Hepatic stellate cell (primary cell): Measurements from ENCODE around the gene IFITM5.
"Not testable (repeated sequence)": the region's sequence is repeated elsewhere in the genome, so short reads cannot be mapped to it uniquely, and the experiment has no call there.

Experiments
- DNase-seq: peaks from one replicate; pipeline ENCODE4 v3.0.0; 2011; ENCODE audit warnings: low spot score

The IFITM5 gene

DNA sequence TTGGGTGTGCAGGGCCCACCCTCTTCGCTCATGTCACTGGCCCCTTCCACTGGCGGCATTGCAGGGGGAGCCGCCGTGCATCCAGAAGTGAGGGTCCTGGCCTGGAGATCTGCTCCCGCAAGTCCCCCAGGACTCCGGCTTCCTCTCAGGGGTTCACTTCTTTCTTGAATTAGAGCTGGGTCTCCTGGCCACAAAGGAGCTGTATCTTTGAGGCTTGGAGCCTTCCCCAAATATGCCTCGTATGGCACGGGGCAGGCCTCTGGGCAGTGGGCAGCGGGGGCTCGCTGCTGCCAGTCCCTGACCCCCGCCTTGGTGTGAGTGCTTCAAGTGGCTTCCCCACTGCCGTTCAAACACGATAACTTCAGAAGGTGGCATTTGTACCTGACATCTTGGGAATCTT lies 28.7 kb upstream of the IFITM5 start:
- no peak for DNase-seq

DNA sequence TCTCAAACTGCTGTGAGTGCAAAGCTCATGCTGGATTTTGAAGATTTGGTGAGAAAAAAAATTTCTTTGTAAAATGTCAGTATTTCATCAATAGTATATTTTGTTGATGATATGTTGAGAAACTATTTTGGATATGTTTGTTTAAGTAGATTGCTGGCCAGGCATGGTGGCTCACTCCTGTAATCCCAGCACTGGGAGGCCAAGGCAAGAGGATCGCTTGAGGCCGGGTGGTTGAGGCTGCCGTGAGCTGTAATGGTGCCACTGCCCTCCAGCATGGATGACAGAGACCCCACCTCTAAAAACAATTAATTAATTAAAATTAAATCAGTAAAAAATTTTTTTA lies 28.2 kb upstream of the IFITM5 start:
- DNase-seq, result no peak

DNA sequence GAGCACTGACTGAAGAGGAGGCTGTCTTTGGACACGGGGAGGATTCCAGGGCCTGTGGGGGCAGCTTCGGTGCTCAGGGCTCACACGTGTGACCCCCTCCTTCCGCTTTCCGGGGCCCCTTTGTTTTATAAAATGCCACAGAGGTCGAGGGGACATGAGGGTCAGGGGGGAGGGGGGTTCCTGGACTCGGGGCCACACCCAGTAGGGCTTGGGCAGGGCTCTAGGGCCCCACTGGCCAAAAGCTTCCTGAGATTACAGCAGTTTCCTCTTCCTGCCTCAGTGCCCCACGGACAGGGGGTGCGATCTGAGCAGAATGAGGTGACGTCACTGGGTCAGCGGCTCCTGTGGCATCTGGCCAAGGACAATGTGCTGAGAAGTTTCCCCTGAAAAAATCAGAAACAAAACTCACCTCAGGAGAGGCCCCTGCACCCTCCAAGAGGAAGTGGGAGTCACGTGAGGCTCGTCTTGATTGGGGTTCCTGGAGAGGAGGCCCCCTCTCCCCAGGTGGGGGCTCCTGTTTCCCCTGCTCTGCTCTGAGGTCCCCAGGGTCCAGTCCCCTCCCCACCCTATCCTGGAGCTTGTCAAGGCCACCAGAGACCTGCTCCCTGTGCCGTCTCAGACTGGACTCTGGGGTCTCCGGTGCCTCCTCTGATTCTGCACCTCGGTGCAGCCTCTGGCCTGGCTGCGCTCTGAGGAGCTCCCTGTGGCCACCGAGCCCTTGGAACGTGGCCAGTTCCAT lies 27.7 kb upstream of the IFITM5 start:
- DNase-seq, result no peak

DNA sequence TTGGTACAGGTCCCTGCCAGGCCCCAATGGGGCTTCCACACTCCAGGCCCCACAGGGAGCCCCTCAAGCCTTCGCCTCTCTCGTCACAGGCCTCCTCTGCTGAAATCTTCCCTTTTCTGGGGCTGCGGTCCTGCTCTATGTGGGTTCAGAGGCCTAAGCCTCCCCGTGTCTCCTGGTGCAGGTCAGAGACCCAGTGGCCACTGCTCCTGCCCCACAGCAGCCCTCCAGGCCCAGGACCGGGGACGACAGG lies 27.2 kb upstream of the IFITM5 start:
- no peak for DNase-seq

DNA sequence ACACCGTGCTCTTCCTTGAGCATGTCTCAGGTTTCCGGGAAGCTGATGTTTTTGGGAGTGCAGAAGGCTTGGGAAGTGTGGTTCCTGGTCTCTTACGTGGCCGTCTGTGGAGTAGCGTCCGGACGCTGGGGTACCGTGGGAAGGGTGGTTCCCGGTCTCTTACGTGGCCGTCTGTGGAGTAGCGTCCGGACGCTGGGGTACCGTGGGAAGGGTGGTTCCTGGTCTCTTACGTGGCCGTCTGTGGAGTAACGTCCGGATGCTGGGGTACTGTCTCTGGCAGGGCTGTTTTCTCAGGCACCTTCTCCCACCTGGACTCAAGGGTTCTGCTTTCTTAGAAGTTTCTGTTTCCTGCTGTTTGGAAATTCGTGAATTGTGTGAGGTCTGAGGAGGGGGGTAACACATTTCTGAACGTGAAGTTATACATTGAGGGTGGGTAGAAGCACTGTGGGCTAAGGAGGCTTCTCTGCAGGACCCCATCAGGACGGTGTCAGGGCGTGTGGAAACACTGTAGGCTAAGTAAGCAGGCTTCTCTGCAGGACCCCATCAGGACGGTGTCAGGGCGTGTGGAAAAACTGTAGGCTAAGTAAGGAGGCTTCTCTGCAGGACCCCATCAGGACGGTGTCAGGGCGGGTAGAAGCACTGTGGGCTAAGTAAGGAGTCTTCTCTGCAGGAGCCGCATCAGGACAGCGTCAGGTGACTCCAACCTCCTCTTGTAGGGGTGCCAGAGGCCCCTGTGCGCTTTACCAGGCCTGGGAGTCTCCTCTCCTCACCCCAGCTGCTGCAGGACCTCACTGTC lies 26.7 kb upstream of the IFITM5 start:
- no peak for DNase-seq

DNA sequence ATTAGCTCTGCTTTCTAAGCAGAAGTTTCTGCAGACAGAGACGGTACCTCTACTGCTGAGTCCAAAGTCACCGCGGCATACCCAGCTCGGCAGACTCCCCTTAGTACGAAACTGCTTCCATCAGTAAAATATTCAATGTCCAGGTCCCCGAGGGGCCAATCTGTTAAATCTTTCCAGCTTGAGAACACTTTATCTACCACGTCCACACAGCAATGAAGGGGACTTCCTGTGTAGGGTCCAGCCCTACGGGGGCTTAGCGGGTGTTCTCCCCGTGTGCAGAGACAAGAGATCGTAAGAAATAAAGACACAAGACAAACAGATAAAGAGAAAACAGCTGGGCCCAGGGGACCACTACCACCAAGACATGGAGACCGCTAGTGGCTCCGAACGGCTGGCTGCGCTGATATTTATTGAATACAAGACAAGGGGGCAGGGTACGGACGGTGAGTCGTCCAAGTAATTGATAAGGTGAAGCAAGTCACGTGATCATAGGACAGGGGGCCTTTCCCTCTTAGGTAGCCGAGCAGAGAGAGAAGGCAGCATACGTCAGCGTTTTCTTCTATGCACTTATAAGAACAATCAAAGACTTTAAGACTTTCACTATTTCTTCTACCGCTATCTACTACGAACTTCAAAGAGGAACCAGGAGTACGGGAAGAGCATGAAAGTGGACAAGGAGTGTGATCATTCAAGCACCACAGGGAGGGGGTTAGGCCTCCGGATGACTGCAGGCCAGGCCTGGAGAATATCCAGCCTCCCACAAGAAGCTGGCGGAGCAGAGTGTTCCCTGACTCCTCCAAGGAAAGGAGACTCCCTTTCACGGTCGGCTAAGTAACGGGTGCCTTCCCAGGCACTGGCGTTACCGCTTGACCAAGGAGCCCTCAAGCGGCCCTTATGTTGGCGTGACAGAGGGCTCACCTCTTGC lies 25.5 kb upstream of the IFITM5 start:
- not testable (repeated sequence) for DNase-seq

DNA sequence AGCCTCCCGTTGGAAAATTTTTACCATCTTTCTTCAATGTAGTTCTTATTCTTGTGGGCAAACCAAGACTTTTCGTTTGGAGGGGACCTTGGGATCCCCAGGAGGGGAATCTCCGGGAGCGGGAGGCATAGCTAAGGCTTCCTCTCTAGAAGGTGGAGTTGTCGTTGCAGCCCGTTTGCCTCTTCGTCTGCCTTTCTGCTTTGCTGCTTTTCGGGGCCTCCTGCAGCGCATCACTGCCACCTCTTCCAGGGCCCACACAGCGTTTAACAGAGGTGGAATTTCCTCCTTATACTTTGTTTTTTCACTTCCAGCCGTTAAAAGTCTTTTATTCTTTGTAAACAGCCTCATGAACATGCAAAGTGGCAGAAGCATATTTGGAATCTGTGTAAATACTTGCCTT lies 24.8 kb upstream of the IFITM5 start:
- DNase-seq, result no peak

DNA sequence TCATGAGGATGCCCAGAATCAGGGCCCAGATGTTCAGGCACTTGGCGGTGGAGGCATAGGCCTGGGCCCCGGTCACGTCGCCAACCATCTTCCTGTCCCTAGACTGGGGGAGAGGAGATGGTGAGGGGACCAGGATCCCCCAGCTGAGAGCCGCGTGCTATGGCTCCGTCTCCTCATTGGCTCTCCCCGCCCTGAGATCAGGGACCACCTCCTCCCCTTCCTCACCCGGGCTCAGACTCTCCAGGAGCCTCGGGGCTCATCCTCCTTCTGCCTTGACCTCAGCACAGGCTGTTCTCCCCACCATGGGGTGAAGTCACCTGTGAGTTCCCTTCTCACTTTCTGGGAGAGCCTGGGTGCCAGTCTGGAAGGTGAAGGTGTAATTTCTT lies 20.6 kb upstream of the IFITM5 start:
- not testable (repeated sequence) for DNase-seq

DNA sequence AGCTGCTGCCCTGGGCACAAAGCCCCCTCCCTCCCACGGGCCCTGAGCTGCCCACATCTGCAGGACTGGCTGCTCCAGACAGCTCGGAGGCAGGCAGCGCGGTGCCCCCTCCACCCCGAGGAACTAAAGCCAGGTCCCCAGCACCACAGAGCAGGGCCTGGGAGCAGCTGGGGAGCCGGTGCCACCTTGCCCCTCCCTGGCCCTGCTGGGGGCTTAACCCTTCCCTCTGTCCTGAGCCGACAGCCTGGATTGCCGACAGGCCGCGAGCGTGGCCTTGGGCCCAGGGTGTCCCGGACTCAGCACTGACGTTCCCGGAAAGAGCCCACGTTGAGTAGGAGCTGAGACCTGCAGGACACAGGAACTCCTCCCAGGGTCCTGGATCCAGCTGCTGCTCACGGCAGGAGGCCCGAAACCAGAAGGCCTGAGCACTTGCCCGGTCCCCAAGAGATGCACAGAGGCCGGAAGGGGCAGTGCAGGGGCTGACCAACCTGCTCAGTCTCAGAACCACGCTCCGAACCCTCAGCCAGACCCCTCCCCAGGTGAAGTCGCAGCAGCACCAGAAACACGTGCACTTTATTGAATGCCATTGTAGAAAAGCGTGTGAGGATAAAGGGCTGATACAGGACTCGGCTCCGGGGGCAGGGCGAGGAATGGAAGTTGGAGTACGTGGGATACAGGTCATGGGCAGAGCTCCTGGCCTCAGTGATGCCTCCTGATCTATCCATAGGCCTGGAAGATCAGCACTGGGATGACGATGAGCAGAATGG lies 20.0 kb upstream of the IFITM5 start:
- not testable (repeated sequence) for DNase-seq

DNA sequence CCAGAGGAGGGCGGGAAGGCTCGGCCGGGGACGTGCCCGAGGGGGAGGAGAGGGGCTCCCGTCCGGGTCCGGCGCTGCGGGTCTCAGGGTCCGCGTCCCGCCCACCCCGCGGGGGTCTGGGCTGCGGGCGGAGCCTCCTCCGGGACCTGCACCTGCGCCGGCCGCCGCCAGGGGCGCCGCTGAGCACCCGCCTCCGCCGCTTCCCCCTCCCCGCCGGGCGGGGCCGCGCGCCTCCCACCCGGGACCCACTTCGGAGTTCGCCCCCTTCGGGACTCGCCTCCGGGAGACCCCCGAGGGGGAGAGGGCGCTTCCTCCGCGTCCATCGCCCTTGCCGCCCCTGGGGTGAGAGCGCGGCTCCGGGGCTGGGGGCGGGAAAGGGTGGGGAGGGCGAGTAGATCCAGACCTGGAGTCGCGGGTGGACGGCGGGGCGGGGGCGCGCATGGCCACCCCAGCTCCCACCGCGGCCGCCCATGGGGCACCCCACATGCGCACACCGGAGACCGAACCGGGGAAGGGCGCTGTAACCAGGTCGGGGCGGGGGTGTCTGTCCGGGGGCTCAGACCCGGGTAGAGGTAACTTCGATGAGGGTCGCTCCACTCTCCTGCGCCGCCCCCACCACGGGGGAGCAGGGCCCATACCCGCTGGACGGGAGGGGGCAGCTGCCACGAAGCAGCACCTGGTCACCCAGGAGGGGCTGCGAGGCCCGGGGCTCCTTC lies 19.2 kb upstream of the IFITM5 start:
- DNase-seq, result not testable (repeated sequence)

DNA sequence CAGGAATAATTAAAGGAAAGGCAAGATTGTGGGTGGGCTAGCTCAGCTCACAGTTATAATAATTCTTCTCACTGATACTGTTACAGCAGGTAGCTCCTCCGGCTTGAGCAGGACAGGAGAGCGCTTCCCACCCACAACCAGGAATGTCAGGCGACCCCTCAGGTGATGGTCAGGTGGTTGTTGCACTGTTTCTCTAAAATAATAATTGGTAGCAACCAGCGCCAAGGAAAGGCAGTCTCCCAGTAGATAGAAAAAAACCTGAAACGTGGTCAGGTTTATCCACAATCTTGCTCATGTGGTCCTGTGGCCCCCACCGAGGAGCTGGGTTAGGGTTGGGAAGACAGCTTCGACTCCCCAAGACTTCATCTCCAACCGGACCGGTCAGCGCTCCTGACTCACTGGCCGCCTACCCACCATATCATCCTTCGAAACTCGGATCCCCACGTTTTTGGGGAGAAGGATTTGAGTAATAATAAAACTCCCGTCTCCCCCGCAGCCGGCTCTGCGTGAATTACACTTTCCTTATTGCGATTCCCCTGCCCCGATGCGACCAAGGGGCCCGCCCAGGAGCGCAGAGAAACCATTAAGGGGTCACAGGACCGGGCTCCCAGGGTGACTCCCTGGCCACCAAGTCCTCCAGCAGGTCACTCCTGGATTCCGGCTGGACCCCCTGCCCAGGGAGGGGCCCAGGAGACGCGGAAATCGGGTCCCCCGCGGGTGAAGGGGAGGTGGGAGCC lies 18.5 kb upstream of the IFITM5 start:
- not testable (repeated sequence) for DNase-seq

DNA sequence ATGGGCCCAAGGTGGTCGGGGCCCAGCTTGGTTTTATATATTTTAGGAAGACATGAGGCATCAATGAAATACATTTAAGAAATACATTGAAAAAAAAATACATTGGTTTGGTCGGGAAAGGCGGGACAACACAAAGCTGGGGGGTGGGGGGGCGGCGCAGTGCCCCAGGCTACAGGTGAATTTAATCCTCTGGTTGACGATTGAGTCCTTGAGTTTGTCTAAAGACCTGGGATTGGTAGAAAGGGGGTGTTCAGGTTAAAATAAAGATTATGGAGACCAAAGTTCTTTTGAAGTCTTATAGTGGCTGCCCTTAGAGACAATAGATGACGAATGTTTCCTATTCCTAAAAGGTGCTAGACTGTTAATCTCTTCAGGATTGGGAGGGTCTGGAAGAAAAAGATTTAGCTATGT lies 17.6 kb upstream of the IFITM5 start:
- no peak for DNase-seq

DNA sequence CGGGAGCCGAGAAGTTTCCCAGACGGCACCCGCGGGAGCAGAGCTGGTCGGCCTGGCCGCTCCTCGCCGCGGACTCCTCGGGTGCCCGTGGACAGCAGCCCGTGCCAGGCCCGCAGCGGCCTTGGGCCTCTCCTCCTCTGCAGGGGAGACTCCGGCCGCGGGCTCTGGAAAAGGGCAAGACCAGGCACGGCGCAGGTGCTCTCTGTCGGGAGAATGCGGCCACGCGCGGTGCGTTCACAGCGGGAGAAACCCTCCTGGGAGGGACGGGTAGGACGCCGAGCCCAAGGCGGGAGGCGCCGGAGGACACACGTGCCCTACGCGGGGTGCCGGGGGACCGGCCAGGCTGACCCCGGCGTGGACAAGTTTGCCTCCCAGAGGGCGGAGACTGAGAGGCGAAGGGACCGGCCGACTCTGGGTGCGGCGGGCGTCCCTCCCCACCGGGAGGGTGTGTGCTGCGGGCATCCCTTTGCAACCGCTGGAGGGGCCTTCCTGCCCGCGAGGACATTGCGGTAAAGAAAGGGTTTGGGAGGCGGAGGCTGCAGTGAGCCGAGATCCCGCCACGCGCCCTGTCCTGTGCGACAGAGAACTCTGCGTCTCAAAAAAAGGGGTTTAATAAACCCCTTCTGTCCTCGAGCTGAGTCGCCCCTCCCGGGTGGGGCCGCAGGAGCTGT lies 16.8 kb upstream of the IFITM5 start:
- no peak for DNase-seq

DNA sequence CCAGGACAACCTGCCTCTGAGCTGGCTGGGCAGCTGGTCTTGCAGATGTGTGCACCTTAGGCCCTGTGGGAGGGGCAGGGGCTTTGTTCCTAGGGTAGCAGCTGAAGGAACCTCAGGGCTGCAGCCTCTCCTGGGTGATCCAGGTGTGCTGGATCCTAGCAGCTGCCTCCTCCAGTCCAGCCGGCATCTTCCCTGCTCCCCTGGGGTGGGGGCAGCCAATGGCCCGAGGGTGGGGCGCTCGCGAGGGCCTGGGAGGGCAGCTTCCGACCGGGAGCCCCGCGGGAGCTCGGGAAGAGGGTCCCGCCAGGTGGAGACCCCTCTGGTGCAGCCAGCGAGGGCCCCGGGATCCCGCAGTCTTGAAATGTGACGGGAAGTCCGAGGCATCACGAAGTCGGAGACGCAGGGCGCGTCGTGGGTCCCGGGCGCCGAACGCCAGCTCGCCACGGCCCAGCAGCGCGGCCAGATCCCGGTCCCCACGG lies 16.2 kb upstream of the IFITM5 start:
- DNase-seq, result no peak

DNA sequence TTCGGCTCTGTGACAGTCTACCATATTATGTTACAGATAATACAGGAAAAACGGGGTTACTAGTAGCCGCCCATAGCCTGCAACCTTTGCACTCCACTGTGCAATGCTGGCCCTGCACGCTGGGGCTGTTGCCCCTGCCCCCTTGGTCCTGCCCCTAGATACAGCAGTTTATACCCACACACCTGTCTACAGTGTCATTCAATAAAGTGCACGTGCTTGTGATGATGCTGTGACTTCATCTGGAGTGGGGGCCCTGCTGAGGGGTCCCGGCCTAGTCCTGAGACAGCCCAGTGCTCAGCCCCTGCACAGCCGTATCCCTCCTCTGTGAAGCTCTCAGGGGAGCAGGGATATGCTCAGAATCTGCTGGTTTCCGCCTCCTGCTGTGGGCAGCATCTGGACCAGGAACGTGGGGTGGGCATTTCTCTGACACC lies 15.7 kb upstream of the IFITM5 start:
- no peak for DNase-seq

DNA sequence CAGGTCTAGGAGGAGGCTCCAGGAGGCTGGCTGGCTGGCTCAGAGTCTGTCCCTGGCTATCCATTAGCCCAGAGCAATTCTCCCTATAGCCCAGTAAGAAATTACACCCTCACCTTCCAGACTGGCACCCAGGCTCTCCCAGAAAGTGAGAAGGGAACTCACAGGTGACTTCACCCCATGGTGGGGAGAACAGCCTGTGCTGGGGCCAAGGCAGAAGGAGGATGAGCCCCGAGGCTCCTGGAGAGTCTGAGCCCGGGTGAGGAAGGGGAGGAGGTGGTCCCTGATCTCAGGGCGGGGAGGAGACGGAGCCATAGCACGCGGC lies 15.2 kb upstream of the IFITM5 start:
- not testable (repeated sequence) for DNase-seq

DNA sequence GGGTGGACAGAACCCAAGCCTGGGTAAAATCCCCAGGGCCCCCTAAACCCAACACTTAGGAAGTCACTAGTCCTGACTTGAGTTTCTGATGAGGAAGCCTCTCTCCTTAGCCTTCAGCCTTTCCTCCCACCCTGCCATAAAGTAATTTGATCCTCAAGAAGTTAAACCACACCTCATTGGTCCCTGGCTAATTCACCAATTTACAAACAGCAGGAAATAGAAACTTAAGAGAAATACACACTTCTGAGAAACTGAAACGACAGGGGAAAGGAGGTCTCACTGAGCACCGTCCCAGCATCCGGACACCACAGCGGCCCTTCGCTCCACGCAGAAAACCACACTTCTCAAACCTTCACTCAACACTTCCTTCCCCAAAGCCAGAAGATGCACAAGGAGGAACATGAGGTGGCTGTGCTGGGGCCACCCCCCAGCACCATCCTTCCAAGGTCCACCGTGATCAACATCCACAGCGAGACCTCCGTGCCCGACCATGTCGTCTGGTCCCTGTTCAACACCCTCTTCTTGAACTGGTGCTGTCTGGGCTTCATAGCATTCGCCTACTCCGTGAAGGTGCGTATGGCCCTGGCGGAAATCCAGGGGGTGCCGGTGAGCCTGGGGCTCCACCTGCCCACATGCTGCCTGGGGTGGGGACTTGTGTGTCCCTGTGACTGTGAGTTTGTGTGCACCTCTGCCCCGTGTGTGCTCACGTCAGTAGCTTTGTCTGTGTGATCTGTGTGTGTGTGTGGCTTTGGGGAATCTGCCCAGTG lies 14.6 kb upstream of the IFITM5 start, which contains the start of gene IFITM1:
Gene IFITM1 (plus strand): TSS at position 254 of the 767 bp plus-strand sequence. CDS start 131 bp downstream, at position 385.
- DNase-seq, result peak; percentile 91

DNA sequence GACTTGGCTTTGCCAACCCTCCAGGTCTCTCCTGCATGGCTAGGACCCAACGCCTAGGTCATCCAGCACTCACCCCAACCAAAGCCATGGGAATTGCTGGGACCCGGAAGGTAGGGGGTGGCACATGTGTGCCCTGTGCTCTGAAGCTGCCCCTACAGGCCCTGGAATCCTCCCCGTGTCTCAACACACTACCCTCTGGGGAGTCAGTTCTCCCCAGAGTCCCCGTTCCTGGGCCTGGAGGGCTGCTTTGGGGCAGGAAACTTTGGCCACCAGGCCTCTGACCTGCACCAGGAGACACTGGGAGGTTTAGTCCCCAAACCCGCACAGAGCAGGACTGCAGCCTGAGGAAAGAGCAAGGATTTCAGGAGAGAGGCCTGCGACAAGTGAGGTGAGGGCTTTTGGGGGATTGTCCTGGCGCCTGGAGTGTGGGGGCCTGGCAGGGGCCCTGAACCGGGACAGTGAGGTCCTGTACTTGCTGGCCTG lies 14.0 kb upstream of the IFITM5 start:
- no peak for DNase-seq
